Activated T-cell treated with anti-CD3 and anti-CD28 coated beads, Interleukin-2, amount 50 U/mL, for 4 hours (primary cell): ENCODE results near the gene GNAT3. TPM values are rescaled to one million over a fixed set of nuclear protein-coding genes. Genes with fewer than 3 reads are reported as not detected.

ENCODE experiments used
- ATAC-seq, 2 donors: fragments of 200-7000 bp; cut with Tn5 transposase; one replicate each; pipeline ENCODE4 v1.10.0; 2021
- DNase-seq: peaks from one replicate; pipeline ENCODE4 v3.0.0-alpha.2; 2020
- H3K27me3 Mint-ChIP-seq: one replicate; pipeline ENCODE4 v1.8.0; 2021; ENCODE audit warnings: low read depth, mixed read lengths
- H3K36me3 Mint-ChIP-seq: one replicate; pipeline ENCODE4 v1.8.0; 2022; ENCODE audit warnings: mixed read lengths; ENCODE audit not compliant: insufficient read depth
- H3K4me1 Mint-ChIP-seq: one replicate; pipeline ENCODE4 v1.8.0; 2021; ENCODE audit warnings: low read depth, mixed read lengths
- H3K4me3 Mint-ChIP-seq: one replicate; pipeline ENCODE4 v1.8.0; 2021; ENCODE audit warnings: mild to moderate bottlenecking, moderate library complexity, mixed read lengths
- H3K9me3 Mint-ChIP-seq: one replicate; pipeline ENCODE4 v1.8.0; 2021; ENCODE audit warnings: mixed read lengths
- total RNA-seq, 3 donors: library from RNA; stranded (reverse); gene quantifications; one replicate each; pipeline ENCODE4 v1.2.1, GENCODE V29; 2021

The GNAT3 gene
- total RNA-seq, 3 donors from 2014 or later: not detected

- Mint-ChIP-seq H3K36me3 (no peaks in the 10 kb centered on the region), H3K4me3 (no peak overlapping the region), H3K27me3 (no peaks in the 10 kb centered on the region), H3K9me3 (peaks cover under 1% of the 10 kb centered on the region), H3K4me1 (no peaks in the 10 kb centered on the region)
- ATAC-seq (no peak), DNase-seq (no peak)
Measured at GRCh38 chr7:80435521-80435920, 76.3 kb downstream of the GNAT3 start.

- DNase-seq (no peak), ATAC-seq (no peak)
- H3K4me3 Mint-ChIP-seq: no peak overlapping the region
- no peaks in the 10 kb centered on the region for H3K9me3 Mint-ChIP-seq
- H3K4me1 Mint-ChIP-seq: no peaks in the 10 kb centered on the region
- H3K27me3 Mint-ChIP-seq: no peaks in the 10 kb centered on the region
- H3K36me3 Mint-ChIP-seq: no peaks in the 10 kb centered on the region
Measured at GRCh38 chr7:80434047-80434446, 77.8 kb downstream of the GNAT3 start.

GRCh38 chr7:80432166-80432565, 79.7 kb downstream of the GNAT3 start:
- Mint-ChIP-seq H3K27me3 (no peaks in the 10 kb centered on the region), H3K36me3 (no peaks in the 10 kb centered on the region), H3K4me3 (no peak overlapping the region), H3K4me1 (no peaks in the 10 kb centered on the region), H3K9me3 (no peaks in the 10 kb centered on the region)
- no peak for ATAC-seq
- DNase-seq: no peak

- Mint-ChIP-seq H3K9me3 (no peaks in the 10 kb centered on the region), H3K36me3 (no peaks in the 10 kb centered on the region), H3K27me3 (no peaks in the 10 kb centered on the region), H3K4me1 (no peaks in the 10 kb centered on the region), H3K4me3 (no peak overlapping the region)
- DNase-seq: no peak
- ATAC-seq: no peak
Measured at GRCh38 chr7:80429181-80429580, 82.7 kb downstream of the GNAT3 start.

GRCh38 chr7:80428161-80429054, 83.5 kb downstream of the GNAT3 start:
- ATAC-seq: no peak
- no peaks in the 10 kb centered on the region for H3K9me3 Mint-ChIP-seq
- no peaks in the 10 kb centered on the region for H3K4me1 Mint-ChIP-seq
- H3K27me3 Mint-ChIP-seq: no peaks in the 10 kb centered on the region
- H3K4me3 Mint-ChIP-seq: no peak overlapping the region
- DNase-seq: no peak
- no peaks in the 10 kb centered on the region for H3K36me3 Mint-ChIP-seq

- DNase-seq (no peak), ATAC-seq (no peak)
- Mint-ChIP-seq H3K9me3 (no peaks in the 10 kb centered on the region), H3K4me3 (no peak overlapping the region), H3K36me3 (no peaks in the 10 kb centered on the region), H3K4me1 (no peaks in the 10 kb centered on the region), H3K27me3 (no peaks in the 10 kb centered on the region)
Measured at GRCh38 chr7:80427218-80427617, 84.6 kb downstream of the GNAT3 start.

GRCh38 chr7:80420876-80421275, 91.0 kb downstream of the GNAT3 start:
- no peak for DNase-seq
- Mint-ChIP-seq H3K36me3 (no peaks in the 10 kb centered on the region), H3K4me3 (no peak overlapping the region), H3K27me3 (no peaks in the 10 kb centered on the region), H3K4me1 (no peaks in the 10 kb centered on the region), H3K9me3 (no peaks in the 10 kb centered on the region)
- no peak for ATAC-seq

- ATAC-seq: no peak
- Mint-ChIP-seq H3K27me3 (no peaks in the 10 kb centered on the region), H3K4me3 (no peak overlapping the region), H3K36me3 (no peaks in the 10 kb centered on the region), H3K9me3 (no peaks in the 10 kb centered on the region), H3K4me1 (no peaks in the 10 kb centered on the region)
- no peak for DNase-seq
Measured at GRCh38 chr7:80417211-80417793, 94.6 kb downstream of the GNAT3 start.

GRCh38 chr7:80415522-80415921, 96.3 kb downstream of the GNAT3 start:
- Mint-ChIP-seq H3K36me3 (no peaks in the 10 kb centered on the region), H3K9me3 (no peaks in the 10 kb centered on the region), H3K4me3 (no peak overlapping the region), H3K4me1 (no peaks in the 10 kb centered on the region), H3K27me3 (no peaks in the 10 kb centered on the region)
- DNase-seq (no peak), ATAC-seq (no peak)

- H3K9me3 Mint-ChIP-seq: no peaks in the 10 kb centered on the region
- DNase-seq: no peak
- H3K4me1 Mint-ChIP-seq: no peaks in the 10 kb centered on the region
- H3K4me3 Mint-ChIP-seq: no peak overlapping the region
- ATAC-seq: no peak
- H3K27me3 Mint-ChIP-seq: no peaks in the 10 kb centered on the region
- H3K36me3 Mint-ChIP-seq: no peaks in the 10 kb centered on the region
Measured at GRCh38 chr7:80415114-80415513, 96.8 kb downstream of the GNAT3 start.

- H3K4me1 Mint-ChIP-seq: no peaks in the 10 kb centered on the region
- no peak overlapping the region for H3K4me3 Mint-ChIP-seq
- ATAC-seq (no peak), DNase-seq (no peak)
- H3K27me3 Mint-ChIP-seq: no peaks in the 10 kb centered on the region
- no peaks in the 10 kb centered on the region for H3K9me3 Mint-ChIP-seq
- H3K36me3 Mint-ChIP-seq: no peaks in the 10 kb centered on the region
Measured at GRCh38 chr7:80414331-80414730, 97.5 kb downstream of the GNAT3 start.

- DNase-seq: no peak
- Mint-ChIP-seq H3K9me3 (no peaks in the 10 kb centered on the region), H3K36me3 (no peaks in the 10 kb centered on the region), H3K4me3 (no peak overlapping the region), H3K27me3 (no peaks in the 10 kb centered on the region), H3K4me1 (no peaks in the 10 kb centered on the region)
- no peak for ATAC-seq
Measured at GRCh38 chr7:80413383-80413945, 98.4 kb downstream of the GNAT3 start.

GRCh38 chr7:80412842-80413241, 99.0 kb downstream of the GNAT3 start:
- DNase-seq (no peak), ATAC-seq (peak in 1 of 2 donors; percentile 59)
- Mint-ChIP-seq H3K4me1 (no peaks in the 10 kb centered on the region), H3K36me3 (no peaks in the 10 kb centered on the region), H3K4me3 (no peak overlapping the region), H3K9me3 (no peaks in the 10 kb centered on the region), H3K27me3 (no peaks in the 10 kb centered on the region)

- no peaks in the 10 kb centered on the region for H3K27me3 Mint-ChIP-seq
- no peaks in the 10 kb centered on the region for H3K4me1 Mint-ChIP-seq
- DNase-seq: no peak
- H3K4me3 Mint-ChIP-seq: no peak overlapping the region
- no peaks in the 10 kb centered on the region for H3K36me3 Mint-ChIP-seq
- no peaks in the 10 kb centered on the region for H3K9me3 Mint-ChIP-seq
- ATAC-seq: no peak
Measured at GRCh38 chr7:80411621-80412020, 100.2 kb downstream of the GNAT3 start.

GRCh38 chr7:80410081-80410480, 101.8 kb downstream of the GNAT3 start:
- DNase-seq: no peak
- H3K27me3 Mint-ChIP-seq: no peaks in the 10 kb centered on the region
- no peaks in the 10 kb centered on the region for H3K9me3 Mint-ChIP-seq
- no peak for ATAC-seq
- no peaks in the 10 kb centered on the region for H3K36me3 Mint-ChIP-seq
- no peak overlapping the region for H3K4me3 Mint-ChIP-seq
- no peaks in the 10 kb centered on the region for H3K4me1 Mint-ChIP-seq
